Fibroblast of the aortic adventitia (primary cell): Measurements from ENCODE around the gene PIK3R5. TPM values are rescaled to one million over a fixed set of nuclear protein-coding genes. Genes with fewer than 3 reads are reported as not detected.

Experiments used
- DNase-seq: peaks from one replicate; pipeline ENCODE4 v3.0.0-alpha.2; 2010; ENCODE audit warnings: low read depth
- H3K4me3 ChIP-seq: 2 replicates; pipeline ENCODE4 v1.5.1; 2011; ENCODE audit warnings: low read depth, mild to moderate bottlenecking, control low read depth, low read length, moderate library complexity
- CTCF ChIP-seq: IDR thresholded peaks from 2 replicates; pipeline ENCODE4 v1.5.1; 2011; ENCODE audit warnings: mild to moderate bottlenecking, low read length, control low read depth, inconsistent platforms; ENCODE audit not compliant: insufficient read depth
- total RNA-seq: library from RNA; depleted of rRNA; stranded (reverse); fragments of >200 nt; gene quantifications from 2 replicates; pipeline ENCODE4 v1.2.3, GENCODE V29; 2012; ENCODE audit warnings: low replicate concordance

Gene PIK3R5
- total RNA-seq, 1 donor = not detected

- H3K4me3 ChIP-seq = no peak overlapping the region
- TF ChIP-seq CTCF = no peak
- no peak for DNase-seq
Measured at GRCh38 chr17:8883353-8883752, 82.2 kb downstream of the PIK3R5 start.

GRCh38 chr17:8881606-8882005, 83.9 kb downstream of the PIK3R5 start:
- TF ChIP-seq CTCF = no peak
- no peak overlapping the region for H3K4me3 ChIP-seq
- no peak for DNase-seq

- DNase-seq = no peak
- TF ChIP-seq CTCF = no peak
- H3K4me3 ChIP-seq = no peak overlapping the region
Measured at GRCh38 chr17:8880466-8880865, 85.0 kb downstream of the PIK3R5 start.

- no peak for DNase-seq
- no peak for TF ChIP-seq CTCF
Measured at GRCh38 chr17:8879410-8879809, 86.1 kb downstream of the PIK3R5 start.

GRCh38 chr17:8877984-8878383, 87.5 kb downstream of the PIK3R5 start:
- TF ChIP-seq CTCF = no peak
- no peak for DNase-seq
- no peak overlapping the region for H3K4me3 ChIP-seq

More at GRCh38 chr17:8879410-8879809, 86.1 kb downstream of the PIK3R5 start:
- H3K4me3 ChIP-seq = no peak overlapping the region

- peak; percentile 15 for DNase-seq
- no peak for TF ChIP-seq CTCF
Measured at GRCh38 chr17:8875957-8876356, 89.5 kb downstream of the PIK3R5 start.

GRCh38 chr17:8875436-8875835, 90.1 kb downstream of the PIK3R5 start:
- DNase-seq = no peak
- H3K4me3 ChIP-seq = no peak overlapping the region
- no peak for TF ChIP-seq CTCF

More at GRCh38 chr17:8875957-8876356, 89.5 kb downstream of the PIK3R5 start:
- no peak overlapping the region for H3K4me3 ChIP-seq
